B cell (primary cell): ENCODE data around the gene CADM2. TPM values are rescaled to one million over a fixed set of nuclear protein-coding genes. Genes with fewer than 3 reads are reported as not detected.

Experiments
- ATAC-seq: fragments of 200-7000 bp; cut with Tn5 transposase; one replicate; pipeline ENCODE4 v1.10.0; 2021; ENCODE audit warnings: low read depth, mild to moderate bottlenecking, moderate number of reproducible peaks, moderate library complexity
- CTCF ChIA-PET: fragments of 350-600 bp; sonication (Branson Sonifier 250); formaldehyde crosslinking; loops from one replicate; lab custom pipeline; 2021; ENCODE audit warnings: antibody characterized with exemption, inconsistent platforms; lab: Charles Lee
- POLR2A ChIA-PET: fragments of 350-600 bp; sonication (Branson Sonifier 250); formaldehyde crosslinking; loops from one replicate; lab custom pipeline; 2021; ENCODE audit warnings: antibody characterized with exemption; lab: Charles Lee
- DNase-seq: peaks from one replicate; pipeline ENCODE4 v3.0.0; 2013
- H2AFZ ChIP-seq: 2 replicates; pipeline ENCODE4 v1.6.1; 2012; ENCODE audit warnings: mild to moderate bottlenecking, low read depth, low read length; ENCODE audit not compliant: insufficient read depth, poor library complexity, severe bottlenecking
- H3K27ac ChIP-seq, 2 donors: 1 replicate in 1 of 2; 2 replicates in 1 of 2; pipeline ENCODE4 v1.5.1; 2012 to 2013; ENCODE audit warnings: low read length in 2 of 2, mild to moderate bottlenecking in 2 of 2, moderate library complexity in 1 of 2
- H3K27me3 ChIP-seq, 4 experiments: fragments of 200-600 bp in 1 of 4; sonication (generic) in 1 of 4; replicated peaks in 1 of 4; 1 replicate in 2 of 4; 2 replicates in 2 of 4; pipeline versions ENCODE4 v1.6.1 to v1.7.0; 2013 to 2016; ENCODE audit warnings: low read length in 3 of 4, mild to moderate bottlenecking in 2 of 4, mixed read lengths in 1 of 4, moderate library complexity in 1 of 4; ENCODE audit not compliant: insufficient read depth in 4 of 4, control insufficient read depth in 3 of 4; ENCODE audit errors: control extremely low read depth in 1 of 4
- H3K36me3 ChIP-seq, 2 experiments: replicated peaks in 1 of 2; 1 replicate in 1 of 2; 2 replicates in 1 of 2; pipeline versions ENCODE4 v1.6.1 to v1.7.1; 2013; ENCODE audit warnings: low read length in 1 of 2; ENCODE audit not compliant: insufficient read depth in 2 of 2, control insufficient read depth in 1 of 2; ENCODE audit errors: control extremely low read depth in 1 of 2, extremely low read depth in 1 of 2
- H3K4me1 ChIP-seq, 2 donors: fragments of 200-600 bp in 1 of 2; sonication (generic) in 1 of 2; 1 replicate in 1 of 2; 2 replicates in 1 of 2; pipeline versions ENCODE4 v1.5.1 to v1.6.1; 2013 to 2017; ENCODE audit warnings: low read length in 2 of 2; ENCODE audit not compliant: control insufficient read depth in 2 of 2, insufficient read depth in 2 of 2
- H3K4me2 ChIP-seq: replicated peaks from 2 replicates; pipeline ENCODE3; 2012; ENCODE audit warnings: mild to moderate bottlenecking, low read depth, low read length; ENCODE audit not compliant: poor library complexity, severe bottlenecking
- H3K4me3 ChIP-seq, 5 experiments: fragments of 200-600 bp in 1 of 5; sonication (generic) in 1 of 5; 1 replicate in 3 of 5; 2 replicates in 2 of 5; pipeline versions ENCODE4 v1.5.1 to v1.7.0; 2011 to 2016; ENCODE audit warnings: low read length in 4 of 5, mild to moderate bottlenecking in 4 of 5, low read depth in 2 of 5, control low read depth in 1 of 5, moderate library complexity in 1 of 5; ENCODE audit not compliant: insufficient read depth in 1 of 5; ENCODE audit errors: control extremely low read depth in 1 of 5, extremely low read depth in 1 of 5
- H3K79me2 ChIP-seq: fragments of 200-600 bp; sonication (generic); one replicate; pipeline ENCODE4 v1.6.0; 2016; ENCODE audit warnings: low read length; ENCODE audit not compliant: control insufficient read depth, insufficient read depth
- H3K9ac ChIP-seq: fragments of 200-600 bp; sonication (generic); 2 replicates; pipeline ENCODE4 v1.6.1; 2017; ENCODE audit warnings: mild to moderate bottlenecking, low read length, moderate library complexity
- H3K9me3 ChIP-seq, 3 donors: one replicate each; pipeline versions ENCODE4 v1.6.1 to v1.7.1; 2013; ENCODE audit warnings: low read length in 2 of 3; ENCODE audit not compliant: control insufficient read depth in 2 of 3, insufficient read depth in 1 of 3; ENCODE audit errors: control extremely low read depth in 1 of 3
- H4K20me1 ChIP-seq: 2 replicates; pipeline ENCODE4 v1.6.0; 2012; ENCODE audit warnings: mild to moderate bottlenecking, low read length; ENCODE audit not compliant: insufficient read depth, control insufficient read depth, poor library complexity, severe bottlenecking
- H3K27ac Mint-ChIP-seq: one replicate; pipeline ENCODE4 v1.8.0; 2021; ENCODE audit warnings: mixed read lengths
- H3K27me3 Mint-ChIP-seq: one replicate; pipeline ENCODE4 v1.8.0; 2021; ENCODE audit warnings: mixed read lengths
- H3K4me1 Mint-ChIP-seq: one replicate; pipeline ENCODE4 v1.8.0; 2021; ENCODE audit warnings: mixed read lengths
- H3K4me3 Mint-ChIP-seq: one replicate; pipeline ENCODE4 v1.8.0; 2021; ENCODE audit warnings: mixed read lengths
- H3K9me3 Mint-ChIP-seq: one replicate; pipeline ENCODE4 v1.8.0; 2022; ENCODE audit warnings: mixed read lengths; ENCODE audit not compliant: insufficient read depth
- CTCF ChIP-seq: fragments of 200-600 bp; IDR thresholded peaks from one replicate; pipeline ENCODE4 v1.8.0; 2022; ENCODE audit warnings: antibody characterized with exemption, mild to moderate bottlenecking
- EZH2 ChIP-seq: IDR thresholded peaks from 2 replicates; pipeline ENCODE4 v1.6.1; 2012; ENCODE audit warnings: borderline replicate concordance, low read depth, mild to moderate bottlenecking, moderate library complexity, low read length; ENCODE audit not compliant: insufficient read depth, poor library complexity, severe bottlenecking
- WGBS: methylation state at CpG from one replicate; pipeline ENCODE4 v1.1.5; 2013; ENCODE audit warnings: missing lambda C conversion rate; ENCODE audit not compliant: insufficient coverage; 5-methylcytosine and 5-hydroxymethylcytosine counted together
- intact Hi-C: fragments of 100-400 bp; cut with micrococcal nuclease; formaldehyde crosslinking; loops from one replicate; pipeline ENCODE4 v1.10.0; 2022
- polyA plus RNA-seq: library from polyadenylated mRNA; depleted of rRNA; stranded (reverse); fragments of >200 nt; gene quantifications from 2 replicates; pipeline ENCODE4 v1.2.3, GENCODE V29; 2012
- total RNA-seq, 2 donors: library from RNA; stranded (reverse); fragments of 120-200 nt in 1 of 2; gene quantifications; 1 replicate in 1 of 2; 2 replicates in 1 of 2; pipeline versions ENCODE4 v1.2.3 to v1.2.4, GENCODE V29; 2013 to 2022

Gene CADM2
- total and polyA plus RNA-seq, 2 donors (not counting 1 experiment from before 2014, with no cell fraction given): 0.10 to 0.37 TPM

DNA sequence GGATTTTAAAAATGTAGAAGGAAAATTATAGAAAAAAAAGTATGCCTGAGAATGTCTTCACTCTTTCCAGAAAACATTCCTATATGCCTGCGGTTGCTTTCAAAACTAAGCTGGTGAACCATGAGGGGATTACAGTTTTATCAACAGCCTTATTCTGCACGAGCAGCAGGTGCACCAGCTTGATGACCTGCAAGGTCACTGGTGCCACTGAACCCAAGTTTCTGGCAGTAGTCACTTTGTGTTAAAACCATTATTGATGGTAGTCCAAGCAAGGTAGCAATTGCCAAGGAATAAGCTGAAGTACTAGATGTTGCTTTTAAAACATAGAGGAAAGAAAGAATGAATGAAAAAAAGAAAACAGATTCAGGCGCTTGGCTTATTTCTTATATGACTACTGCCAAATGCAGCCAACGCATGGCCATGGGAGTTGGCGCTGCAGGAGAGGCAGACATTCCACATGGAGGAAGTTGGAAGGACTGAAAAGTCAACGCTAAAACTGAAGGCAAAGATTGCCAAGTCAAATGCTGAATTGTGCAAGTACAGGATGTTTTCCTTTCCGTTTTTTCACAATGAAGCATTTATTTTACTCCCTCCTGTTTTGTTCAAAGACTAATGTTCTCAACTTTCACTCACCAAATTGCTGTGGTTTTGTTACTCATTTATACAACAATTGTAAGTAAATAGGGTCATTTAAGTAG lies 601.4 kb downstream of the CADM2 start:
- CTCF ChIA-PET: no interaction called here
- H3K4me1 ChIP-seq: no peaks in the 10 kb centered on the region
- no peaks in the 10 kb centered on the region for H3K9me3 ChIP-seq
- ATAC-seq (no peak), DNase-seq (no peak)
- H2AFZ ChIP-seq: no peak overlapping the region
- no peaks in the 10 kb centered on the region for H3K27me3 Mint-ChIP-seq
- no peaks in the 10 kb centered on the region for H3K27me3 ChIP-seq
- H4K20me1 ChIP-seq: no peaks in the 10 kb centered on the region
- H3K4me1 Mint-ChIP-seq: no peaks in the 10 kb centered on the region
- H3K36me3 ChIP-seq: no peaks in the 10 kb centered on the region
- no peak overlapping the region for H3K4me2 ChIP-seq
- POLR2A ChIA-PET: no interaction called here
- 87% methylated on average over 6 of the region's 7 CpGs for WGBS
- H3K27ac Mint-ChIP-seq: no peak overlapping the region
- H3K9ac ChIP-seq: no peak overlapping the region
- H3K27ac ChIP-seq: no peak overlapping the region
- TF ChIP-seq CTCF (no peak), EZH2 (no peak)
- intact Hi-C loops: no loop called here
- no peak overlapping the region for H3K4me3 ChIP-seq
- H3K79me2 ChIP-seq: no peaks in the 10 kb centered on the region
- no peaks in the 10 kb centered on the region for H3K9me3 Mint-ChIP-seq
- no peak overlapping the region for H3K4me3 Mint-ChIP-seq

DNA sequence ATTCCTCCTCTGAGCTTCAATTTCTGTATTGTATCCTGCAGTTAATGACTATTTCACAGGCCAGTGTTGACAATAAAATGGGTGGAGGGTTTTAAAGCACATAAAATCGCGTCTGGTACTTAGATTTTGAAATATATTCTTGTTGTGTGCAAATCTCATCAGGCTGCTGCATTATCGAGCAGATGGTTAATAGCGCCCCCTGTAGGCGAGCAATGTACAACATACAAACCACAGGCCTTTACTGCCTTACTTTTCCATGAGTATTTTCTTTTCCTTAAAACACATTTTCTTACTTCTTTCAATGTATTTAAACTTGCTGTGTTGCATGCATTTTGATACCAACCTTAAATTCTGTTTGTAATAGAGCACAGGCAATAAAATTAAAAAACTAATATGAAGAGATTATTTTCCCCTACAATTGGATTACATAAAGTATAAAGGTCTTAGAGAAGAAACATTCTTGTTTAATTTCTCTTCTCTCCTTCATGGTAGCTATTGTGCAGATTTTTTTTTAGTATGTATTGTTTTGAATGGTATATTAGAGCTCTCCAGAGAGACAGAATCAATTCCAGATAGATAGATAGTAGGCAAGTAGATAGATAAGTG lies 608.4 kb downstream of the CADM2 start:
- DNase-seq (peak; percentile 30), ATAC-seq (no peak)
- H2AFZ ChIP-seq: no peak overlapping the region
- Mint-ChIP-seq H3K4me3 (no peak overlapping the region), H3K4me1 (no peaks in the 10 kb centered on the region), H3K9me3 (no peaks in the 10 kb centered on the region), H3K27me3 (no peaks in the 10 kb centered on the region), H3K27ac (no peak overlapping the region)
- no peaks in the 10 kb centered on the region for H3K27me3 ChIP-seq
- no peak overlapping the region for H3K27ac ChIP-seq
- ChIA-PET POLR2A (no interaction called here), CTCF (interaction anchor here (1.0 to 1.5 kb wide), 2 partner anchors 9 to 14 kb away, joined by 3 to 4 read pairs; no protein-coding TSS in a partner anchor)
- WGBS: 15% methylated on average over 4 of the region's 5 CpGs
- H3K4me3 ChIP-seq: no peak overlapping the region
- H3K36me3 ChIP-seq: no peaks in the 10 kb centered on the region
- H3K79me2 ChIP-seq: no peaks in the 10 kb centered on the region
- H3K4me2 ChIP-seq: no peak overlapping the region
- no peaks in the 10 kb centered on the region for H3K9me3 ChIP-seq
- H3K9ac ChIP-seq: no peak overlapping the region
- intact Hi-C loops: no loop called here
- no peak for TF ChIP-seq EZH2
- peak; percentile 53 for TF ChIP-seq CTCF
- H3K4me1 ChIP-seq: no peaks in the 10 kb centered on the region
- no peaks in the 10 kb centered on the region for H4K20me1 ChIP-seq
